GM19193 (cell line): ENCODE results near the gene FOXO4.
A peak's percentile ranks its signal among the peaks of the same experiment; 100 is the strongest.

Experiments used
- POLR2A ChIP-seq: IDR thresholded peaks from 4 replicates; pipeline ENCODE4 v1.6.1; 2011; ENCODE audit not compliant: insufficient read depth, insufficient read length; ENCODE audit errors: extremely low read depth

Gene FOXO4, protein sequence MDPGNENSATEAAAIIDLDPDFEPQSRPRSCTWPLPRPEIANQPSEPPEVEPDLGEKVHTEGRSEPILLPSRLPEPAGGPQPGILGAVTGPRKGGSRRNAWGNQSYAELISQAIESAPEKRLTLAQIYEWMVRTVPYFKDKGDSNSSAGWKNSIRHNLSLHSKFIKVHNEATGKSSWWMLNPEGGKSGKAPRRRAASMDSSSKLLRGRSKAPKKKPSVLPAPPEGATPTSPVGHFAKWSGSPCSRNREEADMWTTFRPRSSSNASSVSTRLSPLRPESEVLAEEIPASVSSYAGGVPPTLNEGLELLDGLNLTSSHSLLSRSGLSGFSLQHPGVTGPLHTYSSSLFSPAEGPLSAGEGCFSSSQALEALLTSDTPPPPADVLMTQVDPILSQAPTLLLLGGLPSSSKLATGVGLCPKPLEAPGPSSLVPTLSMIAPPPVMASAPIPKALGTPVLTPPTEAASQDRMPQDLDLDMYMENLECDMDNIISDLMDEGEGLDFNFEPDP

DNA sequence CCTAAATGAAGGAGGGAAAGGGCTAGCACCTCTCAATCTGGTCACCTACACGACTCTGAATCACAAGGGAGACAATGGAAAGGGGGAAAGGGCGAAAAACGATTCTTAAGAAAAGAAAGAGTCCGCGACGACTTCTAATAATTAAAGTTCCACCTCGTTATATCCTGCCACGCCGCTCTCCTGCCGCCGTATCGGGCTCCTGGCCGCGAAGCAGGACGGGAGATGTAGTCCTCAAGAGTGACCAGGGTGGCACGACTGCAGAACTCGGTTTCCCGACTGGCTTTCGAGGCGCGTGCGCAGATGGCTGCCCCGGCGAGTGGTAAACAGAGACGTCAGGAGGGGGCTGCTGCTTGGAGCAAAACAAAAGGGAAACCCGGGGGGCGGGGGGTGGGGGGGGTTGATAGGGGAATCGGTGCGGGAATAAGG is at the start of gene FOXO4:
Gene FOXO4, plus strand, starts transcription at position 297 of the 426 bp plus-strand sequence. CDS start 678 bp downstream, outside the sequence.
- TF ChIP-seq POLR2A, result peak; percentile 45

DNA sequence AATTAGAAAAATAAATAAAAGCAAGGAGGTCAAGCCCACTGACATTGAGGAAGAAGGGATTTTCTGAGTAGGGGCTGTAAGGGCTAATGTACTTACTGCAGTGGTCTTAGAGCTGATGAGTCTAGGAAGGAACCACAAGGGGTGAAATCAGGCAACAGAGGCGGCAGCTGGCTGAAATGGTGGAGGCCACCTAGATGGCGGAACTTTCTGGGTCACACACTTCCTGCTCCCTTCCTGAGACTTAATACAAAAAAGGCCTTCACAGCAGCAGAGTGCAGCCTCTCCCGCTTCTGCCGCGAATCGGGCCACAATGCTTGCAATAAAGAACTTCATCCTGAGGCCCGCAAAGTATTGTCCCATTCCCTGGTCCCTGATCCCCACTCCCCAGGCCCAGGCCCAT is 42.9 kb upstream of the FOXO4 start:
- TF ChIP-seq POLR2A, result no peak

DNA sequence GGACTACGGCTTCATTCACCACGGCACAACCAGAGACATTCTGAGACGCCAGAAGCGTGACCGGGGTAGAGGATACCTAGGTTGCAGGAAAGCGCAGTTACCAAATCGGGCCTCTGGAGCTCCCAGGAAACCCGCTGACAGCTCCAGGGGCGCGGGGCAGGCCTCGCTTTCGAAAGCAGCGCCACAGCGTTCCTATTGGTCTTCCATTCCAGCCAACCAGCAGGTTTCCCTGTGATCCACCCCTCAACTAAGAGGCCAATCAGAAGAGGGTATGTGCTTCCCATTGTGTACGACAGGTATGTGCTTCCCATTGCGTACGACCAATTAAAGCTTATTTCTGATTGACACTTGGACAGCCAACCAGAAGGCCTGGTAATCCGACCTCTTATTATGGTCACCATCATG is 42.4 kb upstream of the FOXO4 start:
- no peak for TF ChIP-seq POLR2A

DNA sequence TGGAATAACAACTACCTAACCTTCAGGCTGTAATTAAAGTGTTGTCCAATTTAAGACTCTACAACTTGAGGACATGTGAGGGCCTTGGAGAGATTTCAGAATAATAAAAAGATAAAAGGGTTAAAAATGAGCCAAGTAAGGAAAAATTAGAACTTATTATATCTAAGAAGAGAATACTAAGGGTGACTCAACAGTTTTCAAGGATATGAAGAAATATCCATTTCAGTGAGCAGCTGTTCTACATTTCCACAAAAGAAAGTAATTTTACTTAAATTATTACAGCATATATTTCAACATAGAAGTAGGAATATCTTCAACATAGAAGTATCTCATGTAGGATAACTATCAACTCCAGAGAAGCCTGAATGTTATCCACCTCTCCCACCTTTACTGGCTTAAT is 38.8 kb upstream of the FOXO4 start:
- TF ChIP-seq POLR2A, result no peak

DNA sequence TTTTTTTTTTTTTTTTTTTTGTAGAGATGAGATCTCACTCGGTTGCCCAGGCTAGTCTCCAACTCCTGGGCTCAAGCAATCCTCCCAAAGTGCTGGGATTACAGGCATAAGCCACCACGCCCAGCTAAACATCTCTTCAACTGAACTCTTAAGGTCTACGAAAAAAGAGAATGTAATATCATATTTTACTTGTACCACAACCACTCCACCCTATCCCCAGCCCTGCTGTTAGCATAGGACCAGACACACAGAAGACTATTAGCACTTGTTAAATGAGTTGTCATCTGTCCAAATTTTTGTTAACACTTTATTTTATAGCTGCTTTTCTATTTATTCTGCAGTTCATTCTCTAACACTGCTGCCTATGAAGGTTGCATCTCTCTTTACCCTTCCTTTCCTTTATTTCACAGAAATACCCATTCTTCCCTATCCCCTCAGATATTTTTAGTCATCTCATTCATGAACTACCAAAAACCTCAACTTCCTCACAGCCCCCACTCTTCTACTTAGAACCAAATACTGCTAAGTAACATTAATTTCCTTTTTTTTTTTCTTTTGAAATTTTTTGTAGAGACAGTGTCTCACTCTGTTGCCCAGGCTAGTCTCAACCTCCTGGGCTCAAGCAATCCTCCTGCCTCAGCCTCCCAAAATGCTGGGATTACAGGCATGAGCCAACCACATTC is 37.7 kb upstream of the FOXO4 start:
- TF ChIP-seq POLR2A, result no peak

DNA sequence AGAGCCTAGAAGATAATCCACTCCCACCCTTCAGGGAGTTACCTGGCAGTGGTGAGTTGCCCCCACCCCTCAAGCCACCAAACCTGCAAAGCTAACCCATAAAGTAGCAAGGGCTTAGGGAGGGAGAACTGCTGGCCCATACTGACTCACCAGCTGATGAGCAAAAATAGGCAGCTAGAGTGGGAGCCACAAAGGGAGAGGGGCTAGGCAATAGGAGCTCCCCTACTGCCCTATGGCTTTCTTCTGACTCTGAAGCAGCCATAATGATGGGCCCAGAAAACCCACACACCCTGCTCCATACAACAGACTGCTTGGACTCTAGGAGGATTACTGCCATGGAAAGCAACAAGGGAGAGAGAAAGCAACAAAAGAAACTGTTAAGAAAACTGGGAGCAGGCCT is 35.5 kb upstream of the FOXO4 start:
- no peak for TF ChIP-seq POLR2A

DNA sequence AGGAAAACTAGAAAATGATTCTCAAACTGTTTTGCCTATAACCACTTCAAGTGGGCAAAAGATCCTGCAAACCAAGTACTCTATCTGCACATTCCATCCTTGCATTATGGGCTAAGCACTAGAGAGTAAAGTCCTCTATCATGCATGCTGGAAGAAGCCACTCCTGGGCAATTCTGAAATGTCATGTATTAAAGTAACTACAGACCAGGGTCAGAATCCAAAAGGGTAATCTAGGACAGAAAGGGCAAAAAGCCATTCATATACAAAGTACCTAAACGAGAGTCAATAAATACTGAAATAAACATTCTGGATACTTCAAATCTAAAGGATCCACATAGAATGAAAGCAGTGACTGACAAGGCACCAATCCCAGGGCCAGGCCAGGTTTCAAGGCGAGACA is 28.6 kb upstream of the FOXO4 start:
- TF ChIP-seq POLR2A, result no peak

DNA sequence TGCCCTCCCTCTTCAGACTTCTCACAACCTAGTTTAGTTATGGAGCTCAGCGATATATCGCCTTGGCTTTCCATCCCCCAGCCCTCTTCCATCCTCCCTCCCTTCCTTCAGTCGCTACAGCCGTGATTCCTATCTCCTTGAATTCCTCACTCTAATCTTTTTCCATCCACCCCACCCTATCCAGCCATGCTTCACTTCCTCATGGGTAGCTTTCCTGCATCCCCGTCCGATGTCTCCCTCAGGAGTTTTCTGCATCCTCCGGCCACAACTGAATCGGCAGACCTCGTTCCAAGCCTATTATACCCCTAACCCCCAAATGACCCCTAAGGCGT is 28.0 kb upstream of the FOXO4 start:
- TF ChIP-seq POLR2A, result no peak

DNA sequence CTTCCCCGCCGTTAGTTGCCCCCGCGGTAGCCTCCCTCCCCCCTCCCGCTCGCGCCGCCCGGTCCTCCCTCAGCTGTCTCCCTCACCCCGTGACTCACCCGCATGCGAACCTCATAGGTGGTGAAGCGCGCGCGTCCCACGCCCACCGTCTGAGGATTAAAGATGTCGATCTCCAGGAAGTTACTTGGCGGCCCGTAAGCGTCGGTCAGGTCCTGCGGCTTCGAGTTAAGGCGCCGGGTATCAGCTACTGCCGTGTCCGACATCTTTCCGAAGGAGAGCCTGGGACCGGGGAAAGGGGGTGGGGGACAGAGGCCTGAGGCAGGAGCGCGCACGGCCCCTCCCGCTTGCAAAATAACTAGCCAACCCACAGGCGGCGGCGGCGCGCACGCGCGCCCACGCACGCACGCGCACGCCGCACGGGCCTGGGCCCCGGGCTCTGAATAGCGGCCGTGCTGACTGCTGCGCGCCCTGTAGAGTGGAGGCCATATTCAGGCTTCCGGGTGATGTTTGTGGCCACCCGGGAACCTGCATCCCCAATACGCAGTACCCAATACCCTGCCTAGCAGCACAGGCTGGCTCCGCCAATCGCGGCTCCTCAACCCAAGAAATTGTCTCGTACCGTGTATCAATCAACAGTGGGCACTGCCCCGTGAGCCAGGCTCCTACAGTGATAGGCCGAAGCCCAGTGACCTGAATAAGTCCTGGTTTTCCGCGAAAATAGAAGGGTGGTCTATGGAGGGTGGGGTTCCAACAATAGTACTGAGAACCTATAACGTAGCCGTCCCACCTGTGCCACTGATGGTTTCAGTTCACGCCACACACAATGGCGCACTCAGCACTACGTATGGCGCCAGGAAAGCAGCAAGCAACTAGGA is 27.4 kb upstream of the FOXO4 start, which contains the start of gene SNX12:
Gene SNX12, minus strand, starts transcription at position 291 of the 875 bp plus-strand sequence. Its CDS starts 28 bp downstream, at position 263.
- peak; percentile 70 for TF ChIP-seq POLR2A

DNA sequence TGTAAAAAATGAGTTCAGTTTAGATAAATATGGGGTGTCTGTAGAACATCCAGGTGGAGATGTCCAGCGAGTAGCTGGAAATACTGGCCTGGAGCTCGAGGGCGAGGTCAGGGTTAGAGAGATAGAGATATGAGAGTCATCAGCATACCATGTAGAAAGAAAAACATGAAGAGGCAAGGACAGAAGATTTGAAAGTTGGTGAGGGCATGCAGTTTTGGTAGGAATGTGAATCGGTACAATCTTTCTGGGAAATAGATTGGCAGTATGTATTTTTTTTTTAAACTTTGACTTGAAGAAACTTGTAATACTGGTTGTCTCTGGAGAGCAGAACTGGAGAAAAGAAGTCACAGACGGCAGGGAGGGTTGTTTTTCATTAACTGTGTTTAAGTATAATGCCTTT is 25.1 kb upstream of the FOXO4 start:
- no peak for TF ChIP-seq POLR2A

DNA sequence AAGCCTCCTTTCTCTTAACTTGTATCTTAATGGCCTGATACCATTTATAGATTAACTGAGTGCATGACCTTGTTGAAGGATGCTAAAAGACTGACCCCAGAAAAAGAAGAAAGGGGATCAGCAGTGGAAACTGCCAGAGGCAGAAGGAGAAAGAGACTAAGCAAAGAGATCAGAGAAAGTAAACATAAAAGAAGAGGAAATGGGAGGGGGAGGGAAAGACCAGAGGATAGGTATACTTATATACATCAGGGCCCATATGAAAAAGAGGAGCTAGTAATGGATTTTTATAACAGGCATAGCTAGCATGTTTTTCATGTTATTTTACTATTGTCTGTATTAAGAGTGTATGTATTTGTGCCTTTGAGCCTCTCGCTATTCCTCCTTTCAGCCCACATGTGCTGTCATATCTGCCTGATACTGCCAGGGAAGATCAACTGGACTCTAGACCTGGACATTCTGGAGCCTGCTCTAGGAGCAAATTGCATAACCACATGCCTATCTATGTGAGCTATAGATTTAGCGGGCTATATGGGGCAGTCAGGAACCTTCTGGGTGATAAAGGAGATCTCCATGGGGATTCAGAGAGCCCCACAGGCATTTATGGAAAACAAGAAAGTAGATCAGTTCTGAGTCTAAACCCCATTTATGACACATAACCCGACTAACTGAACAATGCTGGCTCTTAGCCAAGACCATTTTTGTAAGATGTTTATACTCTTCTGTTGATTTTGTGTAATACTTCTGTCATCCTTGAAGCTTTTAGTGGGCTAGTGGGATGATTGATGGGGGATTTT is 14.1 kb upstream of the FOXO4 start:
- no peak for TF ChIP-seq POLR2A

DNA sequence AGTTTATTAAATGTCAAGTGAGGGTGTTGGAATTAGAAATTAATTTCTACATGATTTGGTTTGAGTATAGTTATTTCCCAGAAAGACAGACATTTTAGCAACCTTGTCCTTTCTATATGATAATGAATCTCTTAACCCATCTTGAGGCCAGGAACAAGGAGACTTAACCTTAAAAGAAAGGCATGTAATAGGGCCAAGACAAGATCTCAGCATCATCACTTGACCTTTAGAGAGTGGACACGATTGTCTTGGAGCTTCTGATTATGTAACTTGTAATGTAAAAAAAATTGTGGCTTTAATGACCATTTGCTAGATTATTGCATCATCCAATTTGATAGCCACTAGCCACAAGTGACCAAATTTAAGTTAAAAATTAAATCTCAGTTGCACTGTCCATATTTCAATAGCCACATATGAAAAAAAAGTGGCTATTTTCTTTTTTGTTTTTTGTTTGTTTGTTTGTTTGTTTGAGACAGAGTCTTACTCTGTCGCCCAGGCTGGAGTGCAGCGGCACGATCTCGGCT is 13.5 kb upstream of the FOXO4 start:
- no peak for TF ChIP-seq POLR2A

DNA sequence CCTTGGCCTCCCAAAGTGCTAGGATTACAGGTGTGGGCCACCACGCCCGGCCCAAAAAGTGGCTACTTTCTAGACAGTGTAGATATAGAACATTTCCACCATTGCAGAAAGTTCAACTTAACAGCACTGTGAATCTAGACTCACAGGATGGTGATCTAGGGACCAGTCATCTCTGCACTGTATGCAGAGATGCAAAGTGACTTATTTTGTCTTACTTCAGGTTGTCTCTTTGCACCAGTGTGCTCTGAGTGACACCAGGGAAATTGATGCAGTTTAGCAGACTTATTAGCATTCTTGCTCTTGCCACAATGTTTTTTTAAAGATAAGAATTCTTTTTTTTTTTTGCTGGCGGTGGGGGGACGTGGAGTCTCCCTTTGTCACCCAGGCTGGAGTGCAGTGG is 12.8 kb upstream of the FOXO4 start:
- no peak for TF ChIP-seq POLR2A

DNA sequence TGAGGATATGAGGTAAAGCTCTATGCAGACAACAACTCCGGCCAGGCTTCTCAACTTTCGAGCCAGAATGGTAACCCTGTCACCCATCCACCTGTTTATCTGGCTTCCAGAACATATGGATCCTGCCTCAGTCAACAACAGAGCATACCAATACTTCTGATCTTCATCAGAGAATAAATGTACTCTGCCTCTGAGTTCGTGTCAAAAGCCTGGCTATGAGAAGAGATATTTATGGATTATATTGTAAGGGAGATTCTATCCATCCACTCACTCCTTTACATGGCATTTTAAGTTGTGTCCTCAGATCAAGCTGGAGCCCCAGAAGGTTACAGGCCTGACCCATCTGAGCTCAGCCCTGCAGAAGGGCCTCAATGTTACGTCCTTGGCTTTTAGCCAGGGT is 9.8 kb upstream of the FOXO4 start:
- no peak for TF ChIP-seq POLR2A
